Activated T-cell treated with anti-CD3 and anti-CD28 coated beads for 4 hours (primary cell): ENCODE measurements around the gene SPI1.
"Not testable (repeated sequence)": the region's sequence is repeated elsewhere in the genome, so short reads cannot be mapped to it uniquely, and the experiment has no call there.

Experiments used
- DNase-seq: peaks from one replicate; pipeline ENCODE4 v3.0.0-alpha.2; 2020

Gene SPI1

GRCh38 chr11:47316501-47316900 is 61.8 kb downstream of the SPI1 start:
- DNase-seq = not testable (repeated sequence)

- no peak for DNase-seq
Measured at GRCh38 chr11:47314992-47315391, 63.4 kb downstream of the SPI1 start.

- DNase-seq = no peak
Measured at GRCh38 chr11:47308050-47308823, 70.1 kb downstream of the SPI1 start.

GRCh38 chr11:47306484-47306844 is 71.9 kb downstream of the SPI1 start:
- no peak for DNase-seq

- DNase-seq = no peak
Measured at GRCh38 chr11:47305734-47306483, 72.4 kb downstream of the SPI1 start.
